GM12891 (cell line): ENCODE results near the gene POMGNT2.

Experiments used
- PAX5 ChIP-seq: IDR thresholded peaks from 2 replicates; pipeline ENCODE4 v1.6.1; 2011; ENCODE audit warnings: low read length, moderate library complexity, mild to moderate bottlenecking; ENCODE audit not compliant: insufficient read depth, severe bottlenecking
- POLR2A ChIP-seq: IDR thresholded peaks from 2 replicates; pipeline ENCODE4 v1.6.1; 2011; ENCODE audit warnings: low read depth, low read length, control low read depth
- POLR2AphosphoS5 ChIP-seq: IDR thresholded peaks from 2 replicates; pipeline ENCODE4 v1.6.1; 2011; ENCODE audit warnings: low read depth, low read length, control low read depth
- POU2F2 ChIP-seq: IDR thresholded peaks from 2 replicates; pipeline ENCODE4 v1.6.1; 2011; ENCODE audit warnings: low read depth, mild to moderate bottlenecking, control low read depth, low read length, moderate library complexity
- SPI1 ChIP-seq: IDR thresholded peaks from 2 replicates; pipeline ENCODE4 v1.6.1; 2011; ENCODE audit warnings: low read depth, low read length, control low read depth
- TAF1 ChIP-seq: IDR thresholded peaks from 2 replicates; pipeline ENCODE4 v1.6.1; 2011; ENCODE audit warnings: low read depth, low read length, control low read depth

- TF ChIP-seq POLR2A, result no peak
- TF ChIP-seq POU2F2, result no peak
- no peak for TF ChIP-seq POLR2AphosphoS5
- TF ChIP-seq TAF1, result no peak
- no peak for TF ChIP-seq SPI1
- no peak for TF ChIP-seq PAX5
Measured at GRCh38 chr3:43081796-43082195, 24.1 kb downstream of the POMGNT2 start.
